Activated CD4-positive, CD25-positive, alpha-beta regulatory T cell treated with anti-CD3 and anti-CD28 coated beads, Interleukin-2, amount 50 U/mL, for 16 hours (primary cell): ENCODE data around the gene MAJIN.
A peak's percentile ranks its signal among the peaks of the same experiment; 100 is the strongest.

Experiments used
- DNase-seq: peaks from one replicate; pipeline ENCODE4 v3.0.0-alpha.2; 2020; ENCODE audit warnings: low read depth, low spot score

The MAJIN gene

GRCh38 chr11:64911689-64912088, 60.2 kb downstream of the MAJIN start:
- DNase-seq, result no peak

GRCh38 chr11:64911142-64911541, 60.8 kb downstream of the MAJIN start:
- no peak for DNase-seq

GRCh38 chr11:64910451-64911093, 61.3 kb downstream of the MAJIN start:
- no peak for DNase-seq

GRCh38 chr11:64909653-64910343, 62.1 kb downstream of the MAJIN start:
- no peak for DNase-seq

GRCh38 chr11:64908766-64909165, 63.1 kb downstream of the MAJIN start:
- no peak for DNase-seq

GRCh38 chr11:64906314-64906635, 65.6 kb downstream of the MAJIN start:
- no peak for DNase-seq

- no peak for DNase-seq
Observed at GRCh38 chr11:64905516-64906313, 66.2 kb downstream of the MAJIN start.

GRCh38 chr11:64903291-64903833, 68.5 kb downstream of the MAJIN start:
- no peak for DNase-seq

GRCh38 chr11:64902102-64902900, 69.6 kb downstream of the MAJIN start:
- DNase-seq, result no peak

- DNase-seq, result no peak
Observed at GRCh38 chr11:64900774-64901173, 71.1 kb downstream of the MAJIN start.

- DNase-seq, result peak; percentile 63
Observed at GRCh38 chr11:64900263-64900678, 71.6 kb downstream of the MAJIN start.

GRCh38 chr11:64898541-64898940, 73.4 kb downstream of the MAJIN start:
- DNase-seq, result no peak

GRCh38 chr11:64898076-64898445, 73.8 kb downstream of the MAJIN start:
- DNase-seq, result no peak

- no peak for DNase-seq
Observed at GRCh38 chr11:64897381-64898075, 74.4 kb downstream of the MAJIN start.

GRCh38 chr11:64896448-64897022, 75.4 kb downstream of the MAJIN start:
- DNase-seq, result no peak

- DNase-seq, result no peak
Observed at GRCh38 chr11:64894812-64895452, 77.0 kb downstream of the MAJIN start.

GRCh38 chr11:64894070-64894811, 77.7 kb downstream of the MAJIN start:
- peak; percentile 85 for DNase-seq

- no peak for DNase-seq
Observed at GRCh38 chr11:64893194-64894069, 78.5 kb downstream of the MAJIN start.

- DNase-seq, result no peak
Observed at GRCh38 chr11:64892838-64893193, 79.1 kb downstream of the MAJIN start.
